ENCODE measurements around the gene PRKACG.

- TF ChIP-seq TAF1 (IDR thresholded peaks at IDR 0.05; ENCODE audit: borderline replicate concordance, insufficient read depth, low read length) (no peak), SIN3A (IDR thresholded peaks at IDR 0.05; ENCODE audit: borderline replicate concordance, insufficient read depth, low read length) (no peak), POLR2AphosphoS5 (IDR thresholded peaks at IDR 0.05; ENCODE audit: low read depth, low read length) (no peak)
Measured at GRCh38 chr9:68983008-68983411, 30.9 kb downstream of the PRKACG start.
